PC-9 (cell line): Measurements from ENCODE around the gene RGS13. TPM values are rescaled to one million over a fixed set of nuclear protein-coding genes. Genes with fewer than 3 reads are reported as not detected.

ENCODE experiments used
- BruUV-seq: library from RNA; stranded (reverse); fragments of 400-500 nt; replicated peaks from 2 replicates; lab custom pipeline; 2021; lab: Mats Ljungman, UMichigan
- CTCF ChIA-PET: fragments of 300-600 bp; sonication (Branson Sonifier 250); formaldehyde crosslinking; loops from one replicate; lab custom pipeline; 2022; ENCODE audit warnings: antibody characterized with exemption; lab: Charles Lee
- POLR2A ChIA-PET: fragments of 300-600 bp; sonication (Branson Sonifier 250); formaldehyde crosslinking; loops from one replicate; lab custom pipeline; 2022; ENCODE audit warnings: antibody characterized with exemption; ENCODE audit not compliant: unreplicated experiment; lab: Charles Lee
- DNase-seq, 2 experiments: peaks; one replicate each; pipeline versions ENCODE4 v3.0.0 to v3.0.0-alpha.2; 2015 to 2022; ENCODE audit warnings: mixed read lengths in 1 of 2
- H2AFZ ChIP-seq: fragments of 200-600 bp; sonication (generic); 2 replicates; pipeline ENCODE4 v1.8.1; 2017; ENCODE audit warnings: antibody characterized with exemption
- H3F3A ChIP-seq: fragments of 200-600 bp; sonication (generic); 2 replicates; pipeline ENCODE4 v1.8.1; 2017; ENCODE audit warnings: antibody characterized with exemption, mild to moderate bottlenecking, low read depth; ENCODE audit not compliant: insufficient read depth
- H3K27ac ChIP-seq: fragments of 200-600 bp; sonication (generic); 2 replicates; pipeline ENCODE4 v1.6.1; 2016; ENCODE audit warnings: mixed run types
- H3K27me3 ChIP-seq: fragments of 200-600 bp; sonication (generic); 2 replicates; pipeline ENCODE4 v1.6.1; 2016; ENCODE audit warnings: low read depth, mixed run types; ENCODE audit not compliant: insufficient read depth
- H3K36me3 ChIP-seq: fragments of 200-600 bp; sonication (generic); 2 replicates; pipeline ENCODE4 v1.6.1; 2016; ENCODE audit warnings: low read depth, mixed run types
- H3K4me1 ChIP-seq: fragments of 200-600 bp; sonication (generic); replicated peaks from 2 replicates; pipeline ENCODE4 v1.6.1; 2016; ENCODE audit warnings: mixed run types; ENCODE audit not compliant: insufficient read depth
- H3K4me2 ChIP-seq: fragments of 200-600 bp; sonication (generic); 2 replicates; pipeline ENCODE4 v1.6.1; 2017; ENCODE audit warnings: mixed run types
- H3K4me3 ChIP-seq: fragments of 200-600 bp; sonication (generic); 2 replicates; pipeline ENCODE4 v1.6.1; 2016; ENCODE audit warnings: mixed run types
- H3K79me2 ChIP-seq: fragments of 200-600 bp; sonication (generic); 2 replicates; pipeline ENCODE4 v1.6.1; 2017; ENCODE audit warnings: low read depth, mixed run types
- H3K9me2 ChIP-seq: fragments of 200-600 bp; sonication (generic); 2 replicates; pipeline ENCODE4 v1.8.1; 2017; ENCODE audit warnings: mild to moderate bottlenecking; ENCODE audit not compliant: insufficient read depth
- H3K9me3 ChIP-seq: fragments of 200-600 bp; sonication (generic); 2 replicates; pipeline ENCODE4 v1.8.1; 2016; ENCODE audit warnings: low read depth; ENCODE audit not compliant: insufficient read depth
- H4K20me1 ChIP-seq: fragments of 200-600 bp; sonication (generic); 2 replicates; pipeline ENCODE4 v1.8.1; 2017; ENCODE audit not compliant: insufficient read depth
- EZH2 ChIP-seq: fragments of 200-600 bp; sonication (generic); IDR thresholded peaks from 2 replicates; pipeline ENCODE4 v1.8.0; 2017; ENCODE audit warnings: antibody characterized with exemption, low read depth
- intact Hi-C: fragments of 100-400 bp; cut with micrococcal nuclease; formaldehyde crosslinking; loops from one replicate; pipeline ENCODE4 v1.10.0; 2022; ENCODE audit not compliant: unreplicated experiment
- total RNA-seq: library from RNA; stranded (reverse); gene quantifications from 2 replicates; pipeline ENCODE4 v1.2.3, GENCODE V29; 2021
- TF ChIP-seq, protein P1 (sequence below): fragments of 200-600 bp; sonication (generic); conservative IDR thresholded peaks from 2 replicates; pipeline ENCODE4 v1.6.1; 2017; ENCODE audit warnings: mixed run types, antibody characterized with exemption, mild to moderate bottlenecking, moderate library complexity

Gene RGS13
- total RNA-seq, 1 experiment from 2014 or later, result not detected

DNA sequence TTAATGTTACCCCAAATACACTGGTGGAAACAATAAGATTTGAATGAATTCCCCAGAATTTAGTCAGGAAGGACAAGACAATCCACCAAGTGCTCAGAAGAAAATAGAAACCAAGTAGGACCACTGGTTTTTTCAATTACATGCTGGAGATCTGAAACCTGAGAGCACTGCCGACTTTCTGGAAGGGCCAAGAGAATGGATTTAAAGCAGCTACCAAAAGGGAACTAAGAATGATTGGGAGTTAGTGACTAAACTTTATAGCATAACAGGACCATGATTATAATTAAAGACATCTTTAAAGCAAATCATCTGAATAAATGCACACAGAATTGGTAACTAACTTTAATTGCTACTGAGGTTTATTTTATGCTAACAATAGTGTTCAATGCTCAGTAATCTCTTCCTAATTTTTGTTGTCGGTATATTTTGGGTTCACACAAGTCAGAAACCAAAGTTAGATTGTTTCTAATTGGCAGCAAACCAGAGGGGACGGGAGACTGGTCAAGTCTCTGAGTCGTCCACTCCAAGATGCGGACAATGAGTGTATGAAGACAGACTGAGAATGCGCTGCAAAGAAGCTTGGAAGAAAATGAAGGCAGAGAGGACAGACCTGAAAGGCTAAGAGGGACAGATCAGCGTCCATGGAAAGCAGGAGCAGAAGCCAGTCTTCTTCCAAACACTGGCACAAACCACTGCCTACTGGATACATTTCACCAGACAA, 2.3 kb upstream of the RGS13 start:
- no peak overlapping the region for H3K4me3 ChIP-seq
- H3K27me3 ChIP-seq, result no peaks in the 10 kb centered on the region
- no peaks in the 10 kb centered on the region for H3K36me3 ChIP-seq
- no peaks in the 10 kb centered on the region for H3K4me1 ChIP-seq
- no peaks in the 10 kb centered on the region for H4K20me1 ChIP-seq
- BruUV-seq, result no TSS peak
- no peak overlapping the region for H3K27ac ChIP-seq
- CTCF ChIA-PET, result no interaction called here
- no peak for DNase-seq
- POLR2A ChIA-PET, result no interaction called here
- H3K9me3 ChIP-seq, result no peaks in the 10 kb centered on the region
- no peaks in the 10 kb centered on the region for H3K79me2 ChIP-seq
- H2AFZ ChIP-seq, result no peak overlapping the region
- H3K4me2 ChIP-seq, result no peak overlapping the region
- H3F3A ChIP-seq, result no peaks in the 10 kb centered on the region
- intact Hi-C loops, result no loop called here
- TF ChIP-seq, protein P1, sequence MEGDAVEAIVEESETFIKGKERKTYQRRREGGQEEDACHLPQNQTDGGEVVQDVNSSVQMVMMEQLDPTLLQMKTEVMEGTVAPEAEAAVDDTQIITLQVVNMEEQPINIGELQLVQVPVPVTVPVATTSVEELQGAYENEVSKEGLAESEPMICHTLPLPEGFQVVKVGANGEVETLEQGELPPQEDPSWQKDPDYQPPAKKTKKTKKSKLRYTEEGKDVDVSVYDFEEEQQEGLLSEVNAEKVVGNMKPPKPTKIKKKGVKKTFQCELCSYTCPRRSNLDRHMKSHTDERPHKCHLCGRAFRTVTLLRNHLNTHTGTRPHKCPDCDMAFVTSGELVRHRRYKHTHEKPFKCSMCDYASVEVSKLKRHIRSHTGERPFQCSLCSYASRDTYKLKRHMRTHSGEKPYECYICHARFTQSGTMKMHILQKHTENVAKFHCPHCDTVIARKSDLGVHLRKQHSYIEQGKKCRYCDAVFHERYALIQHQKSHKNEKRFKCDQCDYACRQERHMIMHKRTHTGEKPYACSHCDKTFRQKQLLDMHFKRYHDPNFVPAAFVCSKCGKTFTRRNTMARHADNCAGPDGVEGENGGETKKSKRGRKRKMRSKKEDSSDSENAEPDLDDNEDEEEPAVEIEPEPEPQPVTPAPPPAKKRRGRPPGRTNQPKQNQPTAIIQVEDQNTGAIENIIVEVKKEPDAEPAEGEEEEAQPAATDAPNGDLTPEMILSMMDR, result no peak
- no peak for TF ChIP-seq EZH2
- H3K9me2 ChIP-seq, result no peaks in the 10 kb centered on the region

DNA sequence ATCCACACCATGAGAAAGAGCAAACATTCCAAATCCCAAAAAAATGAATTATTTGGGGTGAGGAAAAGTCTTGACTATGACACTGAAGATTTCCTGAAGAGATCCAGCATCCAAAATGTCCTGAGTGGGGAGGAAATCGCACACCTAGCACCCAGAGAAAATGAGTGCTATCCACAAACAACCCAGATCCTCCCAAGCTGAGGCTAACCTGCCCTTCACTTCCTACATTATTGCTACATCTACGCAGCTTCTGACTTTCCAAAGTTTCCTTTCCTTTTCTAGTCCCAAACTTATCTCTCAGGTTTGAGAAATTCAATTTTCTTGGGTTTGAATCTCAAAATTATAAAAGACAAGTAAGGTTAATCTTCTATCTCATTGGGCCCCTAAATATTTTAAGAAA, 906 bp upstream of the RGS13 start:
- POLR2A ChIA-PET, result interaction anchor here (0.6 kb wide), 1 partner anchor 1069 kb away, joined by 5 read pairs; no protein-coding TSS in a partner anchor
- no peak for DNase-seq
- H3K27me3 ChIP-seq, result no peaks in the 10 kb centered on the region
- CTCF ChIA-PET, result no interaction called here
- peaks cover 5% of the 10 kb centered on the region for H3K4me1 ChIP-seq
- TF ChIP-seq, protein P1, result no peak
- no peak for TF ChIP-seq EZH2
- no peaks in the 10 kb centered on the region for H4K20me1 ChIP-seq
- H2AFZ ChIP-seq, result no peak overlapping the region
- H3K79me2 ChIP-seq, result no peaks in the 10 kb centered on the region
- no peaks in the 10 kb centered on the region for H3K36me3 ChIP-seq
- H3K9me3 ChIP-seq, result no peaks in the 10 kb centered on the region
- H3K9me2 ChIP-seq, result no peaks in the 10 kb centered on the region
- no peak overlapping the region for H3K27ac ChIP-seq
- BruUV-seq, result no TSS peak
- no peak overlapping the region for H3K4me2 ChIP-seq
- intact Hi-C loops, result no loop called here
- no peak overlapping the region for H3K4me3 ChIP-seq
- H3F3A ChIP-seq, result no peaks in the 10 kb centered on the region

DNA sequence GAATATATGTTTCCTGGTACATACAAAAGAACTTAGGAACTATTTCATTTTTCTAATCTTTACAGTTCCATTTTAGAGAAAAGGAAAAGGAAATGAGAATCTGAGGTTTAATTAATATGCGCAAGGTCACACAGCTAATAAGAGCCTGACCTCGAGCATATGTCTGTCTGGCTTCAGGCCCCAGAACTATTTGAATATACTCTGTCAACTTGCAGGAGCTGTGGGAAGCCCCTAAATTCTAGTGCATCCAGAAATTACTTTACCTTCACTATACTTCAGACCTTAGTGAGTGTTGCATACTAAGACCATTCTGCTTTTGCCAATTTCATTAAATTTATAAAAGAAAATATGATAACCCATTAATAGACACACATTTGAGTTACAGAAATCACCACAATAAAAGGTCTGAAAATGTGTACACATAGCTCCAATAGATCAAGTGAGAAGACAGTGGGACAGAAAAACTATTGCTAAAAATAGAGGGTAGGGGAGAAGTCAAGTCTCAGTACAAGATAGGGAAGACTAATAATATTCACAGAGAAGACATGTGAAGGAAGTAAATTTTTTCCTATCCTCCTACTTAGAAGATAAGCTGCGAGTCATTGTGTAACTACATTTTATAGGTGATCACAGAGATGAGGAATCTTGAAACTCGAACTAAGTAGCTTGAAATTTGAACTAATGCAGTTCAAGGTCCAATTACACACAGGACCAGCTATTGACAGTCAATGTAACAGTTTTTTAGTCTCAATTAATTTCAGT, 3.8 kb downstream of the RGS13 start:
- H3K36me3 ChIP-seq, result no peaks in the 10 kb centered on the region
- DNase-seq, result peak in 1 of 2 experiments; percentile 77
- intact Hi-C loops, result no loop called here

More for the DNA sequence above, 3.8 kb downstream of the RGS13 start:
- TF ChIP-seq, protein P1, result no peak
- no peak for TF ChIP-seq EZH2
- BruUV-seq, result no TSS peak
- Histone ChIP-seq H3K27me3 (no peaks in the 10 kb centered on the region), H4K20me1 (no peaks in the 10 kb centered on the region), H3K79me2 (no peaks in the 10 kb centered on the region), H3K27ac (no peak overlapping the region), H2AFZ (no peak overlapping the region), H3K4me1 (peaks cover 8% of the 10 kb centered on the region), H3F3A (no peaks in the 10 kb centered on the region), H3K9me3 (no peaks in the 10 kb centered on the region), H3K4me2 (no peak overlapping the region), H3K9me2 (no peaks in the 10 kb centered on the region), H3K4me3 (no peak overlapping the region)
- ChIA-PET POLR2A (interaction anchor here (0.7 kb wide), 1 partner anchor 274 kb away, joined by 3 read pairs; no protein-coding TSS in a partner anchor), CTCF (no interaction called here)
